Psoas muscle (tissue), 8 donors: ENCODE results near the gene CELF4. TPM values are rescaled to one million over a fixed set of nuclear protein-coding genes. Genes with fewer than 3 reads are reported as not detected.

Experiments used
- ATAC-seq, 4 donors: fragments of 200-7000 bp; cut with Tn5 transposase; one replicate each; pipeline ENCODE4 v1.9.1; 2020; ENCODE audit warnings: moderate library complexity in 3 of 4, mild to moderate bottlenecking in 2 of 4
- DNase-seq, 2 donors: peaks; one replicate each; pipeline ENCODE4 v3.0.0-alpha.2; 2020
- H3K27ac ChIP-seq: fragments of 200-600 bp; one replicate; pipeline ENCODE4 v1.8.0; 2022
- H3K27me3 ChIP-seq, 3 donors: fragments of 200-600 bp in 1 of 3; one replicate each; pipeline versions ENCODE4 v1.6.1 to v1.8.0; 2013 to 2022; ENCODE audit warnings: low read length in 2 of 3, mild to moderate bottlenecking in 2 of 3, moderate library complexity in 1 of 3; ENCODE audit not compliant: insufficient read depth in 3 of 3
- H3K36me3 ChIP-seq, 2 donors: fragments of 200-600 bp in 1 of 2; one replicate each; pipeline versions ENCODE4 v1.6.1 to v1.8.0; 2013 to 2022; ENCODE audit warnings: low read depth in 1 of 2, mild to moderate bottlenecking in 1 of 2, moderate library complexity in 1 of 2; ENCODE audit not compliant: insufficient read depth in 1 of 2
- H3K4me1 ChIP-seq: fragments of 200-600 bp; one replicate; pipeline ENCODE4 v1.8.0; 2022
- H3K4me3 ChIP-seq: fragments of 200-600 bp; one replicate; pipeline ENCODE4 v1.8.0; 2022; ENCODE audit warnings: mild to moderate bottlenecking
- H3K9me3 ChIP-seq: fragments of 200-600 bp; one replicate; pipeline ENCODE4 v1.8.0; 2022
- WGBS, 3 donors: extraction: QIAGEN DNeasy Blood & Tissue Kit; methylation state at CpG; one replicate each; pipeline versions ENCODE4 v1.1.6 to v1.1.7; 2013; 5-methylcytosine and 5-hydroxymethylcytosine counted together
- intact Hi-C, 2 donors: fragments of 100-400 bp; cut with DNase I; formaldehyde crosslinking; loops; one replicate each; pipeline versions ENCODE4 v1.11.0 to v1.14.2; 2022
- polyA plus RNA-seq, 3 donors: library from polyadenylated mRNA; stranded (reverse); fragments of 200-250 nt; gene quantifications; one replicate each; pipeline ENCODE4 v1.2.3, GENCODE V29; 2013
- total RNA-seq, 4 donors: library from RNA; stranded (reverse); fragmentation: NEBNext Ultra II Directional in 2 of 4; extraction: Animal tissue kit (Norgen Biotek cat#: 25700) in 2 of 4; gene quantifications; one replicate each; pipeline versions ENCODE4 v1.2.1 to v1.2.4, GENCODE V29; 2021 to 2023
- TF ChIP-seq, protein P1 (sequence below): fragments of 200-600 bp; IDR thresholded peaks from one replicate; pipeline ENCODE4 v1.8.0; 2022; ENCODE audit warnings: antibody characterized with exemption
- donor health status: healthy with polysubstance abuse.
- donor health status: DM: no; HTN: no; CAD: no; lungs with moderate emphysema.
- donor health status: Bipolar disorder and iron deficiency.
- donor health status: healthy.
- donor health status: DM: yes; HTN: yes; CAD: no.
- donor health status: DM: no; HTN: no; CAD: no.
- donor health status: DM: no; HTN: no; CAD: no.
- donor health status: DM: yes; HTN: yes; CAD: no.

CELF4 gene
- total and polyA plus RNA-seq, 7 donors = 0.17 to 0.28 (median 0.17) TPM; not detected in 3

DNA sequence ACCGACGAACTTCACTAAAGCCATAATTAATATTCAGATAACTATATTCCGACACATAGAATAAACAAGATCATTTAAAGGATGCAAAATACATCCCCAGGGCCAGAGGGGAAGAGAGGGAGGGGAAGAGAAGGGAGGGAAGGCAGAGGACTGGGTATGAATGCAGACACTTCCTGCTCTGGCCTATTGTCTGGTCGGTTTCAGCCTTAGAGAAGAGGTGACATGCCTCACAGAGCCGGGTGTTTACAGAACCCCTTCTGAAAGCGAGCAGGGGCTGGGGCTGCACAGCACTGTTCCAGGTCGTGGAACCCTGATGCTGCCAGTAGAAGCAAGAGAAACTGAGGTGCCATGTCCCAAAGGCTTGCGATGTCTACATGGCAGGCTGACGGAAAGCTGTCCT is 31.0 kb downstream of the CELF4 start:
- intact Hi-C loops = loop anchor here (5.0 kb wide), 4 partner anchors 87 to 592 kb away; no protein-coding TSS in a partner anchor
- Histone ChIP-seq H3K27ac (no peak overlapping the region), H3K9me3 (no peaks in the 10 kb centered on the region), H3K4me1 (no peaks in the 10 kb centered on the region), H3K27me3 (peaks cover 0 to 58% (median 6%) of the 10 kb centered on the region in 3 donors), H3K36me3 (no peaks in the 10 kb centered on the region), H3K4me3 (no peak overlapping the region)
- ATAC-seq = no peak
- 58 to 68% (median 67%) methylated on average over 9 of the region's 9 CpGs for WGBS, 3 donors
- TF ChIP-seq, protein P1, sequence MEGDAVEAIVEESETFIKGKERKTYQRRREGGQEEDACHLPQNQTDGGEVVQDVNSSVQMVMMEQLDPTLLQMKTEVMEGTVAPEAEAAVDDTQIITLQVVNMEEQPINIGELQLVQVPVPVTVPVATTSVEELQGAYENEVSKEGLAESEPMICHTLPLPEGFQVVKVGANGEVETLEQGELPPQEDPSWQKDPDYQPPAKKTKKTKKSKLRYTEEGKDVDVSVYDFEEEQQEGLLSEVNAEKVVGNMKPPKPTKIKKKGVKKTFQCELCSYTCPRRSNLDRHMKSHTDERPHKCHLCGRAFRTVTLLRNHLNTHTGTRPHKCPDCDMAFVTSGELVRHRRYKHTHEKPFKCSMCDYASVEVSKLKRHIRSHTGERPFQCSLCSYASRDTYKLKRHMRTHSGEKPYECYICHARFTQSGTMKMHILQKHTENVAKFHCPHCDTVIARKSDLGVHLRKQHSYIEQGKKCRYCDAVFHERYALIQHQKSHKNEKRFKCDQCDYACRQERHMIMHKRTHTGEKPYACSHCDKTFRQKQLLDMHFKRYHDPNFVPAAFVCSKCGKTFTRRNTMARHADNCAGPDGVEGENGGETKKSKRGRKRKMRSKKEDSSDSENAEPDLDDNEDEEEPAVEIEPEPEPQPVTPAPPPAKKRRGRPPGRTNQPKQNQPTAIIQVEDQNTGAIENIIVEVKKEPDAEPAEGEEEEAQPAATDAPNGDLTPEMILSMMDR = no peak
- no peak for DNase-seq

DNA sequence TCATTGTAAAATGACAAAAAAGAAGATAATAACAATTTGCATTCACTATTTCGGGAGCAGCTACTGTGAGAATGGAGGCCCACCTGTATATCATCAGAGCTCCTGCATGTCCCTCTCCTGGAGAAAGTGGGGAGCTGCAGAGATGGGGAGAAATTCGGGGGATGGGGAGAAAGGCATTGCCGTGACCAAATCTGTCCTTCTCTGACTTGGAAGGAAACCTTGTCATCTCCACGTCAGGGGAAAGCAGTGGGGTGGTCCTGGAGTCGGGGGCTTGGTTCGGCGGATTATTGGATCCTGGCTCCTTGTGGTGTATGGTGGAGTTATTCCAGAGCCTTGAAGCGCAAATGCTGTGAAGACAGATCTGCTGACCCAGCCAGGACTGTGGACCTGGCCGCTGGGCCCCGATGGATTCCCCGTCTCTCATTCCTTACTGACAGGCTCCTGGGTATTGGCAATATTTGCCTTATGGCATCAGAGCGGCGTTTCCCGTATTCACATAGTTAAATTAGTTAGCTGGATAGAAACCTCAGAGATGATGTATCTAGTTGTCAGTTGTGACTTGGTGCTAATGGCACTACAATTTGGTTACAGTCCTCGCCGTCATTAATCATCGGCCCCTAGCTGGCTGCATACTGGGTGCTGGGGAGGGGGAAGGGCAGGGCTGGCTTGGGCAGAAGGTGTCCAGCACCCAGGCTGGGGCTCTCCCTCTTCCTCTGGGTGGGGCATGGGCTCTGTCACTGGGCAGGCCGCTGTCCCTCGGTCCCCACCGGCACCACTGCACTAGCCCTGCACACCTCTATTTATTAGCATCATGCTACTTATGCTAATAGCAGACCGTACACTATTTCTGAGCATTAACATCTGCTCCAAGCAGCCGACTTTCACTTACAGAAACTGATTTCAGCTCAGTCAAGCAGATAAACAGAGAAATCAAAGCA is 31.7 kb downstream of the CELF4 start:
- DNase-seq (no peak), ATAC-seq (no peak)
- WGBS, 3 donors = 68 to 72% (median 72%) methylated on average over 22 of the region's 22 CpGs
- H3K4me3 ChIP-seq = no peak overlapping the region
- H3K27me3 ChIP-seq = peaks cover 0 to 62% (median 9%) of the 10 kb centered on the region in 3 donors
- TF ChIP-seq, protein P1 = no peak
- intact Hi-C loops = no loop called here
- H3K36me3 ChIP-seq = no peaks in the 10 kb centered on the region
- H3K27ac ChIP-seq = no peak overlapping the region
- H3K4me1 ChIP-seq = no peaks in the 10 kb centered on the region
- H3K9me3 ChIP-seq = no peaks in the 10 kb centered on the region

DNA sequence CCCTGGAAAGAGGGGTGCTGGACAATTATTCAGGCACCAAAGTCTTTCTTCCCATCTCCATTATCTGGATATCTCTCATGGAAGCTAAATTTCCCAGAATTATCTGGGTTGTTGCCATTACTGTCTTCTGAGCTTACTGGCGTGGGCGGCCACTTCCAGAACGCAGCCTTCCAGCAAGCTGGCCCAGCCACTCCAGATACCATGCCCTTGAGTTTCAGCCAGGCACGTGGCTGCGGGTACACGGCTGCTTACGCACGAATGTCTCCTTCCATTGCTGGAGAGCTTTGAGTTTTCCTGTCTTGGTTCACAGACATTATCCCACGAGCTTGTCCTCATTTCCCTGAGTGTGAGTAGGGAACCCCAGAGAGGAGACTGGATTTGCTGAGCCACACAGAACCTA is 32.7 kb downstream of the CELF4 start:
- no peak overlapping the region for H3K27ac ChIP-seq
- ATAC-seq (no peak), DNase-seq (no peak)
- TF ChIP-seq, protein P1 = no peak
- intact Hi-C loops = no loop called here
- H3K4me1 ChIP-seq = no peaks in the 10 kb centered on the region
- 68 to 74% (median 73%) methylated on average over 9 of the region's 9 CpGs for WGBS, 3 donors
- H3K9me3 ChIP-seq = no peaks in the 10 kb centered on the region
- peaks cover 0 to 54% (median 9%) of the 10 kb centered on the region in 3 donors for H3K27me3 ChIP-seq
- H3K36me3 ChIP-seq = no peaks in the 10 kb centered on the region
- H3K4me3 ChIP-seq = no peak overlapping the region

DNA sequence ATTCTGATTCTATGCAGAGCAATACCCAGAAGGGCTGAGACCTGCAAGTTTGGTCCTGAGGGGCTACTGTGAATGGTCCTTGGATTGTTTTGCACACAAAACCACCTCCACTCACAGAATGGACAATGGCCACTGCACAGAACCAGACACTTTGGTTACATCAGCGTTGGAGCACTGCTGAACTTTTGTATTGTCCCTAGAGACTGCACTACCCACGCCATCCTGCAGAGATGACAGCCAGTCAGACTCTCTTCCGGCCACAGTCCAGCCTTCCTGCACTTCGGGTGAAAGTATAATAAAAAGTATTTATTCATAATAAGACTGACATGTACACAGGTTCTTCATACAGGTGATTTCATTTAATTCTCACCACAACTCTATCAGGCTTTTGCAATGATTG is 35.7 kb downstream of the CELF4 start:
- TF ChIP-seq, protein P1 = no peak
- intact Hi-C loops = no loop called here
- no peak overlapping the region for H3K4me3 ChIP-seq
- H3K27ac ChIP-seq = no peak overlapping the region
- WGBS, 3 donors = 32 to 50% (median 36%) methylated on average over 4 of the region's 4 CpGs
- peaks cover 0 to 60% (median 12%) of the 10 kb centered on the region in 3 donors for H3K27me3 ChIP-seq
- no peak for DNase-seq
- H3K4me1 ChIP-seq = no peaks in the 10 kb centered on the region
- no peaks in the 10 kb centered on the region for H3K9me3 ChIP-seq
- no peaks in the 10 kb centered on the region for H3K36me3 ChIP-seq
- no peak for ATAC-seq
